Astrocyte of the cerebellum (primary cell): ENCODE data around the gene HMCN2.

Source experiments
- DNase-seq: peaks from one replicate; pipeline ENCODE4 v3.0.0-alpha.2; 2011; ENCODE audit warnings: low read depth
- H3K4me3 ChIP-seq: 2 replicates; pipeline ENCODE4 v1.5.1; 2011; ENCODE audit warnings: mild to moderate bottlenecking, low read depth, low read length, moderate library complexity
- in situ Hi-C: cut with HindIII; loops from 2 replicates; pipeline ENCODE4 v1.10.0; 2017; ENCODE audit warnings: low sequenced_read_pairs
- TF ChIP-seq, protein P1 (sequence below): IDR thresholded peaks from 2 replicates; pipeline ENCODE4 v1.5.1; 2012; ENCODE audit warnings: low read length, low read depth, moderate library complexity, mild to moderate bottlenecking; ENCODE audit errors: missing control alignments

The HMCN2 gene

DNA sequence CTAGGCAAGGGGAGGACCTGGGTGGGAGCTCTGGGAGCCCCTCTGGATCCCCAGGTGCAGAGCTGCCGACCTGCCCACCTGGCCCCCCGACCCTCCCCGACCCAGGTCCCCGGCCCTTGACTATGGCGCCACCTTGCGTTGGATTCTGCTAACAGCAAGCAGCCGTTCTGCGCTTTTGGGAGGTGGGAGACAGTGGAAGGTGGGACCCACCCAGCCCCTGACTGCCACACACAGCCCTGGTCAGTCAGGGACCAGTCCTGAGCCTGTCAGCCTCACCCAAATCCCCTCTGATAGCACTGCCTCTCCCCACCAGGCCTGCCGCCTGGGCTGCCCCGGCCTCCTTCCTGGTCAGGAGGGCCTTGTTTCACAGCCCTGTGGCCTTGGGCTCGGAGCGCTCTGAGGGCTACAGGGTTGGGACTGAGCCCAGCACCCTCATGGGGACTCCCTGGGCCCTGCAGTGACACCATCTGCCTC, 77.9 kb downstream of the HMCN2 start:
- TF ChIP-seq, protein P1, sequence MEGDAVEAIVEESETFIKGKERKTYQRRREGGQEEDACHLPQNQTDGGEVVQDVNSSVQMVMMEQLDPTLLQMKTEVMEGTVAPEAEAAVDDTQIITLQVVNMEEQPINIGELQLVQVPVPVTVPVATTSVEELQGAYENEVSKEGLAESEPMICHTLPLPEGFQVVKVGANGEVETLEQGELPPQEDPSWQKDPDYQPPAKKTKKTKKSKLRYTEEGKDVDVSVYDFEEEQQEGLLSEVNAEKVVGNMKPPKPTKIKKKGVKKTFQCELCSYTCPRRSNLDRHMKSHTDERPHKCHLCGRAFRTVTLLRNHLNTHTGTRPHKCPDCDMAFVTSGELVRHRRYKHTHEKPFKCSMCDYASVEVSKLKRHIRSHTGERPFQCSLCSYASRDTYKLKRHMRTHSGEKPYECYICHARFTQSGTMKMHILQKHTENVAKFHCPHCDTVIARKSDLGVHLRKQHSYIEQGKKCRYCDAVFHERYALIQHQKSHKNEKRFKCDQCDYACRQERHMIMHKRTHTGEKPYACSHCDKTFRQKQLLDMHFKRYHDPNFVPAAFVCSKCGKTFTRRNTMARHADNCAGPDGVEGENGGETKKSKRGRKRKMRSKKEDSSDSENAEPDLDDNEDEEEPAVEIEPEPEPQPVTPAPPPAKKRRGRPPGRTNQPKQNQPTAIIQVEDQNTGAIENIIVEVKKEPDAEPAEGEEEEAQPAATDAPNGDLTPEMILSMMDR: peak; percentile 78
- no peak overlapping the region for H3K4me3 ChIP-seq
- DNase-seq: no peak
- in situ Hi-C loops: loop anchor here (10.0 kb wide), 1 partner anchor 99 kb away; no protein-coding TSS in a partner anchor

DNA sequence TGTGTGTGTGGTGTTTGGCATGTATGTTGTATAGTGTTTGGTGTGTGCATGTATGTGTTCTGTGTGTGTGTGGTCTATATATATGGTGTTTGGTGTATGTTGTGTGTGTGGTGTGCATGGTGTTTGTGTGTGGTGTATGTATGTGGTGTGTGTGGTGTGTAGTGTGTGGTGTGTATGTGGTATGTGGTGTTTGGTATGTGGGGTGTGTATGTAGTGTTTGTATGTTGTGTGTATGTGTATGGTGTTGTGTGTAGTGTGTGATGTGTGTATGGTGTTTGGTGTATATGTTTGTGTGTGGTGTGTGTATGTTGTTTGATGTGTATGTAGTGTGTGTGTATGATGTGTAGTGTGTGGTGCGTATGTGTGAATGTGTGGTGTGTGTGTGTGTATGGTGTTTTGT, 78.8 kb downstream of the HMCN2 start:
- H3K4me3 ChIP-seq: no peak overlapping the region
- no peak for DNase-seq
- in situ Hi-C loops: loop anchor here (10.0 kb wide), 1 partner anchor 100 kb away; no protein-coding TSS in a partner anchor
- TF ChIP-seq, protein P1: no peak

DNA sequence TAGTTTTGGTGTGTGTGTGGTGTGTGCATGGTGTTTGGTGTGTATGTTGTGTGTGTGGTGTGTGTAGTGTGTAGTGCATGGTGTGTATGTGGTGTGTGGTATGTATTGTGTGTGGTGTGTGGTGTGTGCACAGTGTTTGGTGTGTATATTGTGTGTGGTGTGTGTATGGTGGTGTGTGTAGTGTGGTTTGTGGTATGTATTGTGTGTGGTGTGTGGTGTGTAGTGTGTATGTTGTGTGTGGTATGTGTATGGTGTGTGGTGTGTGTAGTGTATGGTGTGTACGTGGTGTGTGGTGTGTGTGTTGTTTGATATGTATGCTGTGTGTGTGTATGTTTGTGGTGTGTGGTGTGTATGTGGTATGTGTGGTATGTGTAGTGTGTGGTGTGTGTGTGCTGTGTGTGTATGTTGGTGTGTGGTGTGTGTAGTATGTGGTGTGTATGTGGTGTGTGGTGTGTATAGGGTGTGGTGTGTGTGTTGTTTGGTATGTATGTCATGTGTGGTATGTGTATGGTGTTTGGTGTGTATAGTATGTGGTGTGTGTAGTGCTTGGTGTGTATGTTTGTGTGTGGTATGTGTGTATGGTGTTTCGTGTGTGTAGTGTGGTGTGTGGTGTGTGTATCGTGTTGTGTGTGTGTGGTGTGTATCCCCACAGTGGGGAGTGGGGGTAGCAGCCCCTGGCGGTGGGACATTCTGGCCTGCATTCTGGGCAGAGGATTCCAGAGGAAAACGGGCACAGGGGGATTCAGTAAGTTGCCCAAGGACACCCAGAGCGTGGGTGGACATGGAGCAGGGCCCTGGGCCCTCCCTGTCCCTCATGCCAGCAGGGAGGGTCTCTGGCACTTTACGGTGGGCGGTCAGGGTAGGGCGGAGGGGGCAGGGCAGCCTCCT, 79.7 kb downstream of the HMCN2 start:
- in situ Hi-C loops: loop anchor here (10.0 kb wide), 1 partner anchor 100 kb away; no protein-coding TSS in a partner anchor
- DNase-seq: no peak
- H3K4me3 ChIP-seq: no peak overlapping the region
- TF ChIP-seq, protein P1: no peak

DNA sequence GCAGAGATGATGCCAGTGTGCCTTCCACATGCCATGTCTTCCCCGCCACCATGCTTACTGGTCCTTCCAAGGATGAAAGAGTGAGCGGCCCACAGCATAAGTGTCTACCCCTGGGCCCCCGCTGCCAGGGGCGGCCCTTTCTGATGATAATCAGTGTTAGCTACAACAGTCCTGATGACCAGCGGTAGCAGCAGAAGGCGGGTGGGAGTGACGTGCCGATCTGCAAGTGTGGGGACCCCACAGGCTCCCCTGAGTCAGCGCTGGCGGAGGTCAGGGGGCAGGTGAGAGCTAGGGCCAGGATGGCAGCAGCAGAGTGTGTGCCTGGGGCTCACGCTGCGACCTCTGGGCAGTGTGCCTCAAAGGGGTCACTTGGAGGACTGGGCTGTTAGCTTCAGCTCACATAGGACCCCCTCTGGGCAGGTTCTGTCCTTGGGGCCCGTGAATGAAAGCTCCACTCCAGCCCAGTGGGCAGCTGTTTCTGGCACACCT, 80.4 kb downstream of the HMCN2 start:
- TF ChIP-seq, protein P1: no peak
- no peak for DNase-seq
- no peak overlapping the region for H3K4me3 ChIP-seq
- in situ Hi-C loops: loop anchor here (10.0 kb wide), 1 partner anchor 101 kb away; no protein-coding TSS in a partner anchor

DNA sequence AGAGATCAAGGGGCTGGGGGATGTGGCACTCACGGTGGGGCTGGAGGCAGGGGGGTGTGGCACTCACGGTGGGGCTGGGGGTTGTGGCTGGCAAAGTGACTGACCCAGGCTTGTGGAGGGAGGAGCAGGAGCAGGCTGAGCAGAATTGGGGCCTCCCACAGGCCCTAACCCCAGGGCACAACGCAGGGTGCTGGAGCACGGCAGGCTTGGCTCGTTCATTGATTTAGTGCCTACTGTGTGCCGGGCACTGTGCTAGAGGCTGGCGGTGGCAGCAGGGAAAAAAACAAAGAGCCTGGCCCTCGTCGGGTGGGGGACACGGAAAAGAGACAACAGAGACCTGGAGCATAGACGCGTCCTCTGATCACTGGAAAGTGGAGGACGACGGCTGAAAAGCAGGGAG, 80.9 kb downstream of the HMCN2 start:
- in situ Hi-C loops: loop anchor here (10.0 kb wide), 1 partner anchor 102 kb away; no protein-coding TSS in a partner anchor
- TF ChIP-seq, protein P1: no peak
- no peak for DNase-seq

DNA sequence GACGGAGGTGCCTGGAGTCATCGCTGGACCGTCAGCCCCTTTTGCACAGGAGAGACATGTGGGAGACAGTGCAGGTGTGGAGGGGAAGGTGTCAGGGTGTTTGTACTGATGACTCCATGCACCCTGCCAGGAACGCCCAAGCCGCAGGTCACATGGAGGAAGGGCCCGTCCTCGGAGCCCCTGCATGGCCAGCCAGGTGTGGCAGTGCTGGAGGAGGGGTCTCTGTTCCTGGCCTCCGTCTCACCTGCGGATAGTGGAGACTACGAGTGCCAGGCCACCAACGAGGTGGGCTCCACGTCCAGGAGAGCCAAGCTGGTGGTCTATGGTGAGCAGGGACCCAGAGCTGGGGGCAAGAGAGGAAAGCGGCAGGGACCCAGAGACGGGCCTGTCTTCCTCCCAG, 81.5 kb downstream of the HMCN2 start:
- no peak for DNase-seq
- in situ Hi-C loops: loop anchor here (10.0 kb wide), 1 partner anchor 102 kb away; no protein-coding TSS in a partner anchor
- TF ChIP-seq, protein P1: no peak

More for the DNA sequence above, 80.9 kb downstream of the HMCN2 start:
- H3K4me3 ChIP-seq: no peak overlapping the region

More for the DNA sequence above, 81.5 kb downstream of the HMCN2 start:
- H3K4me3 ChIP-seq: no peak overlapping the region
